H9 (cell line): ENCODE measurements around the gene OPRD1. TPM values are rescaled to one million over a fixed set of nuclear protein-coding genes. Genes with fewer than 3 reads are reported as not detected.

Experiments used
- DNase-seq: peaks from one replicate; pipeline ENCODE4 v3.0.0-alpha.2; 2017
- H2AFZ ChIP-seq: one replicate; pipeline ENCODE4 v1.6.1; 2013; ENCODE audit warnings: mild to moderate bottlenecking, low read length, control low read depth, moderate library complexity
- H2AK5ac ChIP-seq: 2 replicates; pipeline ENCODE4 v1.6.1; 2013; ENCODE audit warnings: low read length, control low read depth, mixed read lengths; ENCODE audit not compliant: insufficient read length
- H2BK120ac ChIP-seq: one replicate; pipeline ENCODE4 v1.6.1; 2013; ENCODE audit warnings: low read depth, mild to moderate bottlenecking, low read length, control low read depth, inconsistent platforms; ENCODE audit not compliant: poor library complexity, severe bottlenecking
- H2BK12ac ChIP-seq: 2 replicates; pipeline ENCODE4 v1.6.1; 2013; ENCODE audit warnings: low read length, control low read depth, mixed read lengths, low read depth; ENCODE audit not compliant: insufficient read length
- H2BK15ac ChIP-seq: 2 replicates; pipeline ENCODE4 v1.6.1; 2013; ENCODE audit warnings: low read depth, low read length, control low read depth
- H2BK20ac ChIP-seq: one replicate; pipeline ENCODE4 v1.6.1; 2013; ENCODE audit warnings: low read depth, mild to moderate bottlenecking, low read length, control low read depth, inconsistent platforms; ENCODE audit not compliant: poor library complexity, severe bottlenecking
- H2BK5ac ChIP-seq: 2 replicates; pipeline ENCODE4 v1.6.1; 2013; ENCODE audit warnings: low read length, control low read depth, mixed read lengths; ENCODE audit not compliant: insufficient read length
- H3K14ac ChIP-seq: 2 replicates; pipeline ENCODE4 v1.6.1; 2013; ENCODE audit warnings: low read length, control low read depth; ENCODE audit not compliant: insufficient read depth
- H3K18ac ChIP-seq: 2 replicates; pipeline ENCODE4 v1.6.1; 2013; ENCODE audit warnings: low read depth, mild to moderate bottlenecking, mixed read lengths, low read length, control low read depth; ENCODE audit not compliant: insufficient read length
- H3K23ac ChIP-seq: 2 replicates; pipeline ENCODE4 v1.6.1; 2013; ENCODE audit warnings: low read length, control low read depth, mixed read lengths, low read depth; ENCODE audit not compliant: insufficient read length
- H3K23me2 ChIP-seq: 2 replicates; pipeline ENCODE4 v1.6.1; 2013; ENCODE audit warnings: low read depth, mild to moderate bottlenecking, mixed read lengths, low read length, control low read depth; ENCODE audit not compliant: insufficient read length, poor library complexity, severe bottlenecking
- H3K27ac ChIP-seq: 2 replicates; pipeline ENCODE4 v1.5.1; 2013; ENCODE audit warnings: low read length, control low read depth, mixed read lengths, low read depth; ENCODE audit not compliant: insufficient read length
- H3K27me3 ChIP-seq: 2 replicates; pipeline ENCODE4 v1.6.1; 2013; ENCODE audit warnings: low read length, control low read depth, inconsistent platforms; ENCODE audit not compliant: insufficient read depth
- H3K4ac ChIP-seq: 2 replicates; pipeline ENCODE4 v1.6.1; 2013; ENCODE audit warnings: low read depth, mild to moderate bottlenecking, control low read depth, inconsistent platforms, low read length, moderate library complexity
- H3K4me1 ChIP-seq: 2 replicates; pipeline ENCODE4 v1.6.1; 2013; ENCODE audit warnings: low read length, control low read depth, inconsistent platforms; ENCODE audit not compliant: insufficient read depth
- H3K4me2 ChIP-seq: 2 replicates; pipeline ENCODE4 v1.6.1; 2013; ENCODE audit warnings: low read length, control low read depth, mixed read lengths; ENCODE audit not compliant: insufficient read length, insufficient read depth
- H3K56ac ChIP-seq: 2 replicates; pipeline ENCODE4 v1.6.1; 2013; ENCODE audit warnings: low read depth, mild to moderate bottlenecking, mixed read lengths, low read length, control low read depth; ENCODE audit not compliant: insufficient read length
- H3K79me1 ChIP-seq: 2 replicates; pipeline ENCODE4 v1.6.1; 2013; ENCODE audit warnings: low read depth, mild to moderate bottlenecking, moderate library complexity, low read length, control low read depth, inconsistent platforms; ENCODE audit not compliant: insufficient read depth, poor library complexity, severe bottlenecking
- H3K79me2 ChIP-seq: 2 replicates; pipeline ENCODE4 v1.6.1; 2013; ENCODE audit warnings: low read length, control low read depth, inconsistent platforms; ENCODE audit not compliant: insufficient read depth
- H3K9ac ChIP-seq: 2 replicates; pipeline ENCODE4 v1.6.1; 2013; ENCODE audit warnings: low read length, control low read depth, mixed read lengths; ENCODE audit not compliant: insufficient read length; ENCODE audit errors: extremely low read depth
- H3K9me3 ChIP-seq: one replicate; pipeline ENCODE4 v1.6.1; 2013; ENCODE audit warnings: low read depth, low read length, inconsistent platforms; ENCODE audit not compliant: control insufficient read depth
- H3T11ph ChIP-seq: one replicate; pipeline ENCODE4 v1.6.1; 2013; ENCODE audit warnings: mild to moderate bottlenecking, low read length, control low read depth, inconsistent platforms
- H4K20me1 ChIP-seq: one replicate; pipeline ENCODE4 v1.6.1; 2013; ENCODE audit not compliant: control insufficient read depth, insufficient read length, insufficient read depth
- H4K5ac ChIP-seq: 2 replicates; pipeline ENCODE4 v1.6.1; 2013; ENCODE audit warnings: low read depth, mild to moderate bottlenecking, mixed read lengths, low read length, control low read depth; ENCODE audit not compliant: insufficient read length
- H4K8ac ChIP-seq: replicated peaks from 2 replicates; pipeline ENCODE4 v1.6.1; 2013; ENCODE audit warnings: low read length, control low read depth, mixed read lengths, low read depth; ENCODE audit not compliant: insufficient read length
- H4K91ac ChIP-seq: 2 replicates; pipeline ENCODE4 v1.6.1; 2013; ENCODE audit warnings: low read depth, mild to moderate bottlenecking, moderate library complexity, mixed read lengths, low read length, control low read depth; ENCODE audit not compliant: insufficient read length
- H3K27ac Mint-ChIP-seq, 3 experiments: 2 replicates in 2 of 3; 3 replicates in 1 of 3; pipeline ENCODE4 v1.8.0; 2020 to 2021; ENCODE audit warnings: mixed read lengths in 3 of 3, mild to moderate bottlenecking in 1 of 3, moderate library complexity in 1 of 3
- H3K27me3 Mint-ChIP-seq: 2 replicates; pipeline ENCODE4 v1.8.0; 2021; ENCODE audit warnings: low read depth, mild to moderate bottlenecking, moderate library complexity, mixed read lengths
- H3K36me3 Mint-ChIP-seq, 3 experiments: 2 replicates in 2 of 3; 3 replicates in 1 of 3; pipeline ENCODE4 v1.8.0; 2020 to 2021; ENCODE audit warnings: low read depth in 3 of 3, mixed read lengths in 3 of 3; ENCODE audit not compliant: insufficient read depth in 1 of 3
- H3K4me1 Mint-ChIP-seq, 2 experiments: 2 replicates each; pipeline ENCODE4 v1.8.0; 2020; ENCODE audit warnings: mixed read lengths in 2 of 2
- H3K4me3 Mint-ChIP-seq, 2 experiments: 2 replicates in 1 of 2; 3 replicates in 1 of 2; pipeline ENCODE4 v1.8.0; 2020 to 2021; ENCODE audit warnings: mild to moderate bottlenecking in 2 of 2, mixed read lengths in 2 of 2, moderate library complexity in 1 of 2
- H3K9me3 Mint-ChIP-seq, 2 experiments: 2 replicates in 1 of 2; 3 replicates in 1 of 2; pipeline ENCODE4 v1.8.0; 2020; ENCODE audit warnings: mild to moderate bottlenecking in 2 of 2, mixed read lengths in 2 of 2, moderate library complexity in 1 of 2
- CTCF ChIP-seq: fragments of 200-600 bp; sonication (generic); conservative IDR thresholded peaks from 3 replicates; pipeline ENCODE4 v1.8.0; 2021; ENCODE audit warnings: antibody characterized with exemption, mild to moderate bottlenecking
- WGBS: extraction: QIAGEN DNeasy Blood & Tissue Kit; methylation state at CpG from one replicate; pipeline ENCODE4 v1.1.7; 2013; ENCODE audit warnings: missing lambda C conversion rate, low lambda C conversion rate, mixed read lengths; ENCODE audit not compliant: insufficient read length; ENCODE audit errors: extremely low coverage; 5-methylcytosine and 5-hydroxymethylcytosine counted together
- total RNA-seq: library from RNA; stranded (reverse); gene quantifications from 2 replicates; pipeline ENCODE4 v1.2.1, GENCODE V29; 2021

The OPRD1 gene
- total RNA-seq, 1 experiment from 2014 or later, result 1.8 TPM

- Mint-ChIP-seq H3K27ac (no peak overlapping the region), H3K4me3 (no peak overlapping the region), H3K4me1 (peaks cover 8 to 15% of the 10 kb centered on the region in 2 experiments), H3K9me3 (peaks cover 0 to 3% of the 10 kb centered on the region in 2 experiments; a peak in 1 of 5 replicates), H3K36me3 (no peaks in the 10 kb centered on the region; a peak in 1 of 7 replicates), H3K27me3 (peaks cover 5% of the 10 kb centered on the region; the same call in 1 of the 2 replicates)
- no peak overlapping the region for H2BK12ac ChIP-seq
- H3K4me1 ChIP-seq, result 0 out of 2 replicates have a peak, but pooled peaks cover 2% of the 10 kb centered on the region
- H3K23me2 ChIP-seq, result no peaks in the 10 kb centered on the region
- H3K4me2 ChIP-seq, result no peak overlapping the region
- H3K27ac ChIP-seq, result no peak overlapping the region
- no peak overlapping the region for H2BK15ac ChIP-seq
- no peak overlapping the region for H4K5ac ChIP-seq
- H3K27me3 ChIP-seq, result no peaks in the 10 kb centered on the region
- H4K91ac ChIP-seq, result no peak overlapping the region
- no peak for DNase-seq
- TF ChIP-seq CTCF, result no peak
- H3K56ac ChIP-seq, result no peak overlapping the region
- no peaks in the 10 kb centered on the region for H3K79me2 ChIP-seq
- H3K9ac ChIP-seq, result no peak overlapping the region
- H3K23ac ChIP-seq, result no peak overlapping the region
- H3T11ph ChIP-seq, result no peak overlapping the region
- H4K8ac ChIP-seq, result no peak overlapping the region
- H2BK20ac ChIP-seq, result no peak overlapping the region
- no peak overlapping the region for H3K14ac ChIP-seq
- no peaks in the 10 kb centered on the region for H3K79me1 ChIP-seq
- H3K18ac ChIP-seq, result no peak overlapping the region
- H2AK5ac ChIP-seq, result no peak overlapping the region
- no peaks in the 10 kb centered on the region for H3K9me3 ChIP-seq
- H3K4ac ChIP-seq, result no peak overlapping the region
- WGBS, result no CpG with 5 or more reads among the region's 2 CpGs
- H2AFZ ChIP-seq, result no peak overlapping the region
- no peak overlapping the region for H2BK5ac ChIP-seq
- H2BK120ac ChIP-seq, result no peak overlapping the region
- H4K20me1 ChIP-seq, result no peaks in the 10 kb centered on the region
These were observed 97.2 kb downstream of the OPRD1 start for GRCh38 chr1:28909198-28909597.
